Tibial artery (tissue), 4 donors: Measurements from ENCODE around the gene SPATA9.
"Not testable (repeated sequence)": the region's sequence is repeated elsewhere in the genome, so short reads cannot be mapped to it uniquely, and the experiment has no call there.

Experiments used
- DNase-seq, 2 donors: peaks; one replicate each; pipeline ENCODE4 v3.0.0-alpha.2; 2019
- H3K27ac ChIP-seq, 2 donors: fragments of 200-600 bp; sonication (generic) in 1 of 2; 1 replicate in 1 of 2; 2 replicates in 1 of 2; pipeline ENCODE4 v1.5.1; 2018 to 2019; ENCODE audit warnings: mild to moderate bottlenecking in 1 of 2
- H3K27me3 ChIP-seq, 2 donors: fragments of 200-600 bp; sonication (generic) in 1 of 2; one replicate each; pipeline versions ENCODE4 v1.5.1 to v1.6.0; 2016 to 2019
- H3K36me3 ChIP-seq, 3 donors: fragments of 200-600 bp; sonication (generic) in 2 of 3; one replicate each; pipeline ENCODE4 v1.5.1; 2016 to 2019; ENCODE audit warnings: mild to moderate bottlenecking in 2 of 3
- H3K4me1 ChIP-seq, 4 donors: fragments of 200-600 bp; sonication (generic) in 2 of 4; 1 replicate in 3 of 4; 2 replicates in 1 of 4; pipeline ENCODE4 v1.5.1; 2016 to 2019
- H3K4me3 ChIP-seq, 2 donors: fragments of 200-600 bp; sonication (generic) in 1 of 2; 1 replicate in 1 of 2; 2 replicates in 1 of 2; pipeline ENCODE4 v1.5.1; 2018 to 2019; ENCODE audit warnings: mild to moderate bottlenecking in 2 of 2
- H3K9me3 ChIP-seq, 3 donors: fragments of 200-600 bp; sonication (generic) in 1 of 3; one replicate each; pipeline ENCODE4 v1.5.1; 2016 to 2019
- CTCF ChIP-seq, 2 experiments: fragments of 200-600 bp in 1 of 2; fragments of 450-650 bp in 1 of 2; IDR thresholded peaks; one replicate each; pipeline ENCODE4 v1.5.1; 2017 to 2019; ENCODE audit warnings: antibody characterized with exemption in 2 of 2, mild to moderate bottlenecking in 1 of 2, moderate library complexity in 1 of 2
- intact Hi-C: fragments of 100-400 bp; cut with DNase I; formaldehyde crosslinking; loops from one replicate; pipeline ENCODE4 v1.15.0; 2023; ENCODE audit warnings: low total_unique reads

The SPATA9 gene

GRCh38 chr5:95646569-95647431 lies 36.0 kb downstream of the SPATA9 start, which contains the start of gene RFESD:
RFESD (plus strand) TSS chr5:95646777; CDS start chr5:95652272, 5,495 bp downstream.
- TF ChIP-seq CTCF (IDR thresholded peaks at IDR 0.05), result peak in 1 of 2 experiments; percentile 15
- intact Hi-C loops, result loop anchor here (5.0 to 10.0 kb wide), 2 partner anchors 86 to 698 kb away; partner anchors contain the start of gene RHOBTB3
- peaks cover 0 to 23% (median 5%) of the 10 kb centered on the region in 4 donors for H3K4me1 ChIP-seq

GRCh38 chr5:95646226-95646568 lies 36.6 kb downstream of the SPATA9 start:
- H3K36me3 ChIP-seq, H3K27me3 ChIP-seq, DNase-seq, H3K9me3 ChIP-seq: not testable (repeated sequence)
- Histone ChIP-seq H3K27ac (peak overlapping the region; percentile 91 to 95), H3K4me3 (peak overlapping the region; percentile 56 to 61), H3K4me1 (peaks cover 0 to 23% (median 5%) of the 10 kb centered on the region in 4 donors)
- intact Hi-C loops, result loop anchor here (5.0 to 10.0 kb wide), 2 partner anchors 86 to 699 kb away; partner anchors contain the start of gene RHOBTB3

More at GRCh38 chr5:95646569-95647431, 36.0 kb downstream of the SPATA9 start, which contains the start of gene RFESD:
- Histone ChIP-seq H3K27ac (peak within 1 kb of the TSS; percentile 91 to 95), H3K4me3 (peak within 1 kb of the TSS; percentile 56 to 61), H3K27me3 (no peaks in the 10 kb centered on the region), H3K36me3 (no peaks in the 10 kb centered on the region), H3K9me3 (no peaks in the 10 kb centered on the region)
- DNase-seq, result peak; percentile 99 to 100

GRCh38 chr5:95644351-95645042 lies 38.3 kb downstream of the SPATA9 start:
- Histone ChIP-seq H3K27ac (peak overlapping the region; percentile 91 to 95), H3K9me3 (no peaks in the 10 kb centered on the region), H3K36me3 (no peaks in the 10 kb centered on the region), H3K27me3 (no peaks in the 10 kb centered on the region), H3K4me1 (peaks cover 0 to 23% (median 5%) of the 10 kb centered on the region in 4 donors), H3K4me3 (no peak overlapping the region)
- intact Hi-C loops, result loop anchor here (2.0 to 10.0 kb wide), 3 partner anchors 88 to 700 kb away; partner anchors contain the start of gene RHOBTB3
- TF ChIP-seq CTCF (IDR thresholded peaks at IDR 0.05), result peak; percentile 60 to 64
- DNase-seq, result peak in 1 of 2 donors; percentile 48

GRCh38 chr5:95643152-95643551 lies 39.6 kb downstream of the SPATA9 start:
- no peak for DNase-seq
- Histone ChIP-seq H3K4me3 (no peak overlapping the region), H3K27ac (peak overlapping the region in 1 of 2 donors; percentile 73), H3K4me1 (peaks cover 0 to 23% (median 5%) of the 10 kb centered on the region in 4 donors), H3K27me3 (no peaks in the 10 kb centered on the region), H3K36me3 (no peaks in the 10 kb centered on the region), H3K9me3 (no peaks in the 10 kb centered on the region)
- intact Hi-C loops, result loop anchor here (10.0 kb wide), 1 partner anchor 702 kb away; no protein-coding TSS in a partner anchor
- no peak for TF ChIP-seq CTCF (IDR thresholded peaks at IDR 0.05)

- H3K36me3 ChIP-seq, result no peaks in the 10 kb centered on the region
- H3K9me3 ChIP-seq, result no peaks in the 10 kb centered on the region
- no peaks in the 10 kb centered on the region for H3K27me3 ChIP-seq
- H3K27ac ChIP-seq, result peak overlapping the region; percentile 69 to 73
- intact Hi-C loops, result loop anchor here (10.0 kb wide), 1 partner anchor 703 kb away; no protein-coding TSS in a partner anchor
- H3K4me1 ChIP-seq, result peaks cover 0 to 11% (median under 1%) of the 10 kb centered on the region in 4 donors
- no peak for TF ChIP-seq CTCF (IDR thresholded peaks at IDR 0.05)
- no peak overlapping the region for H3K4me3 ChIP-seq
- peak; percentile 64 to 75 for DNase-seq
Observed at GRCh38 chr5:95641741-95642220, 41.0 kb downstream of the SPATA9 start.
